SHP77 treated with DMSO at 0.1 percent for 48 hours (cell line): ENCODE data around the gene PAXX.

Experiments
- DNase-seq: peaks from one replicate; lab custom pipeline; 2025; lab: John Stamatoyannopoulos, UW

PAXX gene

DNA sequence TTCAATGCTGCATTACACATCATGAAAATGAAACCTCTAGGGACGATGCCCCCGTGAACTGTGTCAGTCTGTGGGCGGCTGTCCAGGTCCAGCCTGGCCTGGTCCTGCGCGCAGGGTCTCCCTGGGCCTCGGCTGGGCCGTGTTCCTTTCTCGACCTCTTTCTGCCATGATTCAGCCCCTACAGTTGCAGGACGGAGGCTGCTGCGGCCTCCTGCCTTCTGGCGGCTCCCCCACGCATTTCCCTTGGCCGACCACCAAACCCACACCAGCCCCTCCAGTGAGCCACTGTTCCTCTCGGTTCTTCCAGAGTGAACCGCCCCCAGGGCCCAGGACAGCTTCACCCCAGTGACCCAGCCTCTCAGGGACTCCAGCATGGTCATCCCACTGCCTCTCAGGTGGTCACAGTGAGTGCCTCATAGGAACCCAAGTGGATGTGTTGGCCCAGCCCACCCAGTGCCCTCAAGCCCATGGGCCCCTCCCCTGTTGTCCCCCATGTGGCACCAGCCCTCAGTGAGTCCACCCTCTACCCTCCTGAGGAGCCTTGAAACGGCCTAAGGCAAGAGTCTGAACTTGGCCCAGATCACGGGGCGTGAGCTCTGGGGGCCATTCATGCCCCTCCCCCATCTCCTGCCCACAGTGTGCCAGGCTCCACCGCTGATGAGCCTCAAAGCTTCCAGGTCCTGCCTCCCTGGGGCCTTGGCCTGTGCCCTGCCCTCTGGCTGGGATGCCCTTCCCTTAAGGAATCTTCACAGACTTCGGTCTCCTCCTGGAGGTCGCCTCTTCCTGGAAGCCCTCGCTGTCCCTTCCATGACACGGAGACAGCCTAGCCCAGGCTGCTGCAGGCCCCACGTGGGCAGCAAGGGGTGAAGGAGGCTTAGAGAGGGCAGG is 14.1 kb downstream of the PAXX start:
- DNase-seq, result no peak

DNA sequence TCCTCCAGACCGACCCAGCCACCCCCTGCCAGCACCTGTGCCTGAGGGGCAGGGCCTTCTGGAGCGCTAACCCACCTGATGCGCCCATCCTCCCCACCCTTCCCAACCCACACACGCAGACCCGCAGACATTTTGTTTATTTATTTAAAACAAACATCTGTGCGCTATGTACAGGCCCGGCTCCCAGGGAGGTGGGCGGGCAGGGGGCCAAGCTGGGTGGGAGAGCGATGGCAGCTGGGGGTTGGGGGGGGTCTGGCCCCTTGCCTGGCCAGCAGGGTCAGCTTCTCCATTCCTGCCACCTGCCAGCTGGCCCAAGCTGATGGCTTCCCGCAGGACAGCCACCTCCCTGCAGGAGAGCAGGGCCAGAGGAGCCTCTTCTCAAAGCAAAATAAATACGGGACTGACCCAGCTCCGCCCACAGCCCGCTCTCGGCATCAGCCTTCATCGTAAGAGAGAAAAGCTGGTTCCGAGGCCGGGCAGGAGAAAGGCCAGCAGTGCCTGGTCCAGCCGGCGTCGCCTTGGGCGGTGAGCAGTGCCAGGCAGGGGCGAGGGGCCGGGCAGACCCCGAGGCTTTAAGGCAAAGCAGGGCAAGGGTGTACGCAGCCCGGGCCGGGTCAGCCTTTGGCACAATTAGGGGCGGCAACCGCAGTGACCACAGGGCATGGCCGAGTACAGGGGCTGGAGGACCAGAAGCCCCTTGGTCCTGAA is 15.0 kb downstream of the PAXX start:
- DNase-seq, result no peak

DNA sequence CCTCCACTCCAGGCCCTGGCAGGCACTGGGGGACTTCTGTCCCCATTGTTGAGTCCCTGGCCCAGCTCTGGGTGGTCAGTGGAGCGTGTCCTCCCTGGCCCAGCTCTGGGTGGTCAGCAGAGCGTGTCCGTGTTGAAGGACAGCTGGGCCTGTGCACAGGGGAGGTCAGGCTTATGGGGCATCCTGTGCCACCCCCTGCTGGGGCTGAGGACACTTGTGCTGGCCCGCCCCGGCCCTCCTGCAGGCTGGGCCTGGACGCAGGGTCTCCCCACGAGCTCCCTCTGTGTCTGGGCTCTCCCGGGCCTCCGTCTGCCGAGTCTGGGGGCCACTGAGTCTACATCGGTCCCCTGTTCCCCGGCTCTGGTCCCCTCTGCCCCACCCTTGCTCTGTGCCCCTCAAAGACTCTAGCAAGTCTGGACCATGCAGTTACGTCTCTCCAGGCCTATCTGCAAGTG is 15.6 kb downstream of the PAXX start:
- no peak for DNase-seq

DNA sequence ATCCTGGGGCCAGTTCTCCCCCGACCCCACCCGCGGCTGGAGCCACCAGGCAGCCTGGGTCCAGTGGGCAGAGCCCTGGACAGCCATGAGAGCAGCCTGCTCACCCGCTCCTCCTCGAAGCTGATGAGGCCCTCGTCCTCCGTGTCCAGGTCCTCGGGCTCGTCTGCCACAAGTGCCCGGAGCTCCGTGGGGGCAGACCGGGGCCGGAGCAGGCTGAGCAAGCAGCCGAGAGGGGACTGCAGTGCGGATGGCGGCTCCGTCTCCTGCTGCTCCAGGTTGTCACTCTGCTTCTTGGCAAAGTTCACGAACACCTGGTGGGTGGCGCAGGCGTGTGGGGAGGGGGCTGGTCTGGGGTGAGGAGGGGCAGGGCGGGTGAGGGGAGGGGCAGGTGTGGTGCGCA is 16.1 kb downstream of the PAXX start:
- DNase-seq, result no peak

DNA sequence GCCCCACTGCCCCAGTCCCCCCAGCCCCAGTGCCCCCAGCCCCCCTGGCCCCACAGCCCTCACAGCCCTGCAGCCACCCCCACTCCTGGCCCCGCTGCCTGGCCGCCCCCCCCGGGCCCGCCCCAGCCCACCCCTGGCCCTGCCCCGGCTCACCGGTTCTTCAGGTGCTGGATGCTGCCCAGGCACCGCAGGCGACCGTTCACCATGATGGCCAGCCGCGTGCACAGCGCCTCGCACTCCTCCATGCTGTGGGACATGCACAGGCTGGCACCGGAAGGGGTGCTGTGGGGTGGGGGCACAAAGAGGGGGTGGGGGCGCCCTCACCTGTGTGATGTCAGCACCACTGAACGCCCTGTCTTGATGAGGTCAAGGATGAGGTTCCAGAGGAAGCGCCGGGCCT is 17.0 kb downstream of the PAXX start:
- no peak for DNase-seq

DNA sequence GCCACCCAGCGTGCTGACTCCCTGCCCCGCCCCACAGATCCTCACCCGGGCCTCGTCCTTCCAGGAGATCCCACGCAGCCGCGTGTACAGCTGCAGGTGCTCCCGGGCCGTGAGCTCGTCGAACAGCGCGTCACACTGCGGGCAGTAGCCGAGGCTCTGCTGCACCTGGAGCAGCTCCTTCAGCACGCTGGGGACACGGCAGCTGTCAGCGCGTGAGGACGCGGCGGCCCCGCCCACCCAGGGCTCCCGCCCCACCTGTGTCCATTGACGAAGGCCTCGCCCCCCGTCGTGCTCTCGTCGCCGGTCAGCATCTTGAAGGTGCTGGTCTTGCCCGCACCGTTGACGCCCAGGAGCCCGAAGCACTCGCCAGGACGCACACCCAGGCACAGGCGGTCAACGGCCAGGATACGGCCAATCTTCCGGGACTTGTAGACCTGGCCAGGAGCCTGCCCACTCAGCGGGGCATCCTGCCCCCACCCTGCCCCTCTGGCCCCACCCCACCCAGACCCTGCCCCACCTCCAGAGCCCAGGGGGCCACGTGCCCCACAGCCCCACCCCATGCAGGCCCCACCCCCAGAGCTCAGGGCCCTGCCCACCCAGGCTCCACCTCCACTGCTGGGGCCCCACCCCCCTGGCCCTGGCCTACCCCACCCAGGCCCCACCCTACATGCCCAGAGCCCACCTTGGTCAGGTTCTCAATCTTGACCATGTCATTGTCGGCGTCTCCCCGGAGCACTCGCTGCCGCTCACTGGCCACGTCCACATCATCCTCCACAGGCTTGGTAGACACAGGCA is 17.9 kb downstream of the PAXX start:
- DNase-seq, result no peak

DNA sequence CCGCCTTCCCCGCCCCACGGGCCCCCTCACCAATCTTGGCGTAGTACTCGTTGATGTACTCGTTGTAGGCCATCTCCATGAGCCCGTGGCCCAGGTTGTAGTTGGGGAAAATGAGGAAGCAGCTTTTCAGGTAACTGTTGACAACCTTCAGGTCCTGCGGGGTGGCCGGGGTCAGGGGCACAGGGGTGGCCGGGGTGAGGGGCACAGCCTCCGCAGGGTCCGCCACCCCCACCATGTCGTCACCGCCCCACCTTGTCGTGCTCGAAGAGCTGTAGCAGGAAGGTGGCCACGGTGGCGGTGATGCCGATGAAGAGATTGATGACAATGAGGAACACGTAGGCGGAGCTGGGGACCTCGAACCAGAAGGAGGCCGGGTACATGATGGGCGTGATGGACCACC is 18.9 kb downstream of the PAXX start:
- DNase-seq, result no peak

DNA sequence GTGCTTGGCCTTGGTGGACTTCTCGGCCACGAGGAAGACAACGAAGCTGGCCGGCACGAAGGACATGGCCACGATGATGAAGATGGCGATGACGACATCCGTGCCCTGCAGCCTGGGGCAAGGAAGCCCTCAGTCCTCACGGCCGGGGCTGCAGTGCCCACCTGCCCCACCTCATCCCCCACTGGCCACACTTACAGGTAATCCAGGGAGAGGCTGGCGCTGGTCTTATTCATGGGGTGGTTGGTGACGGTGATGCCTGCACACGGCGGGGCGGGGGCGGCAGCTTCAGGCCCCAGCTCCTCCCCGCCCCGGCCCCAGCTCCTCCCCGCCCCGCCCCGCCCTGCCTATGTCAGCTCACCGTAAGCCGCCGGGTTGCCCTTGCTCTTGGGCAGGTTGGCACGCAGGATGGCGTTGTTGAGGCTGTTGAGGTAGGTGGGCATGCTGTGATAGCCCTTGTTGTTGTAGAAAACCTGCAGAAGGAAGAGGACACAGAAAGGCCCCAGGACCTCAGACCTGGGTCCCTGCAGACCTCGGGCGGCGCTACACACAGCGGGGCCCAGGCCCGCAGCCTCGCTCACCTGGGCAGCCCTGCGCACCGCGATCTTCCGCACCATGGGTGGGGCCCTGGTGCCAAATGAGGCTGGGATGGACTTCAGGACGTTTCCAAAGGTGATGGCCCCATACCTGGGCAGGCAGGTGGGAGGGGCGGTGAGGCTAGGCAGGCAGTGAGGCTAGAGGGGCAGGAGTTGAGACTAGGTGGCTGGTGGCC is 19.9 kb downstream of the PAXX start:
- no peak for DNase-seq

DNA sequence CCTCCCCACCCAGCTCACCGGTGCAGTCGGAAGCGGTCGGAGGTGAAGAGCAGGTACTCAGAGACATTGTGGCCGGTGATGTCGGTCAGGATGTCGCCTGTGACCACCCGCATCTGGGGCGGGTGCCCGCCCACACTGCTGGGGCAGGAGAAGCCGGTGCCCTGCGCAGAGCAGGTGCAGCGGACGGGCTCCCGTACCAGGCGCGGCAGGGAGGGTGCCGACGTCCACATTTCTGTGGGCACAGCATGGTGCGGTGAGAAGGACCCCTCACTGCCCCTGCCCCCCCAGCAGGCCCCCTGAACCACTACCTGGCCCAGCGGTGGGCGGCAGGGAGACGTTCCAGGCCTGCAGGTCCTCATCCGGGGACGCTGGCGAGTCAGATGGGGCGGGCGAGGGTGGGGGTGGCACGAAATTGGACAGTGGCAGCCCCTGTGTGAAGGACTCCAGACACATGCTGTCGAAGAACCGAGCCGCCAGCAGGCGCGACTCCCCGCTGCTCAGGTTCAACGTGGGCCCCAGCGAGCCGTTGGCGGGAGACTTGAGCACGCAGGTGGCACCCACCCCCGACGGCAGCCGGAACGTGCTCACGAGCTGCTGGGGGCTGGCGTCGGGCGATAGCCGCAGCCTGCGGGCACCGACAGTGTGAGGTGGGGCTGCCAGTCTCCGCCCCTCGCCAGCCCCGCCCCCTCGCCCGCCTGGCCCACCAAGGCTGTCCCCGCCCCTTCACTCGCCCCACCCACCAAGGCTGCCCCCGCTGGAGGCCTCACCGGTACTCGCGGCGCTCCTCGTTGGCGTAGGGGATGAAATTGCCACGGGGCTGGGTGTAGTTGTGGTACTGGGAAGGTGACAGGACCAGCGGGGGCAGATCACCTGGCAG is 20.7 kb downstream of the PAXX start:
- no peak for DNase-seq

DNA sequence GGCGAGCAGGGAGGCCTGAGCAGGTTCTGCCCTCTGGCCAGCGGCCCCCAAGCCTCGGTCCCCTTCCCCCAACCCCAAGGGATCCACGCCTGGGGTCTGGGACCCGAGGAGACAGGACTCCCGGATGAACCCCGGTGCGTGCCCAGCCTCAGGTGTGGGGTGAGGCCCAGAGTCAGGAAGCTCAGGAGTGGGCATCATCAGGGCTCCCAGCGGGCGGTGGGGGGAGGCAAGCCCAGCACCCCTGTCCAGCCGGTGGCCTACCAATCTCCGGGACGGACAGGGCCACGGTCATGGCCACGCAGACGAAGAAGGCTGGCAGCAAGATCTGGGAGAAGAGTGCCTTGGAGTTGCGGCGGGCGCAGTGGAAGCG is 21.3 kb downstream of the PAXX start:
- DNase-seq, result no peak

DNA sequence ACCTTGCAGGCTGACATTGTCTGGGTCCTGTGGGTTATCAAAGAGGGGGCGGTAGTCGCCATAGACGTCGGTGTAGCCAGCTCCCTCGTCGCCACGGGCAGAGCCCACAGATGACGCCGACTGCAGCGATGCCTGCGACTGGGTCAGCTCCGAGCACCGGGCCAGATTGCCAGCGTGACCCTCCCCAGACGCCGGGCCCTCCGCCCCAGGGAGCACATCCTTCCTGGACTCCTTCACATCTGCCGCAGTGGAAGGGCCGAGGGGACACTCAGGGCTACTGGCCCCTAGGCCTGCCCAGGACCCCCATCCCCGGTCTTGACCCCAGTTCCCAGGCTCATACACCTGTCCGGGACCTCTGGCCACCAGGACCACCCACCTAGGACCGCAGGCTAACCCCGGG is 21.9 kb downstream of the PAXX start:
- DNase-seq, result no peak

DNA sequence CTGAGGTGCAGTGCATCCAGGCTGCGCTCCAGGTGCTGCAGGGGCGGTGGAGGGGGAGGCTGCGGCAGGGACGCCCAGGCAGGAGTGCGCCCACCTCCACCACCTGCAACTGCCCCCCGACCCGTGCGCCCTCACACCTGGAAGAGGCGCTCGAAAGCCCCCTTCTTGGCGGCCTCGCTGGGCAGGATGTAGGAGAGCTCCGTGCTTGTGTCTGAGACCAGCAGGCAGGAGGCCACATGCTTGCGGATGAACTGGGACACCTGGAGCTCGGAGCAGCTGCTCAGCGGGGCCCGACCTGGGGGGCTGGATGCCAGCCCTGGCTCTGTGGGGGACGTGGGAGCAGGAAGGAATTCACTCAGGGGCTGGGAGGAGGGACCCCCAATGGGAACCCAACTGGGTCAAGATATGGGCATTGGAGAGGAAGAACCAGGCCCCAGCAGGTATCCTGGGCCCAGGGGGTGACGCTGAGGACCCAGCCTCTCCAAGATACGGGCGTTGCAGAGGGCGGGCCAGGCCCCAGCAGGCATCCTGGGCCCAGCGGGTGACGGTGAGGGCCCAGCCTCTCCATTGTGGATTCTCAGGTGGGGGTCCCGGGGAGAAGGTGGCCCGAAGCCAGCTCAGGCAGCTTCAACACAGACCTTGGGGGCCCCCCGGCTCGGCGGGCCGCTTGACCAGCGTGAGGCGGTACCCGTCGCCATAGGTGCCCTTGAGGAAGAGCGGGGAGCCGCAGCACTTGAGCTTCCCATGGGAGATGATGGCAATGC is 22.7 kb downstream of the PAXX start:
- DNase-seq, result no peak

DNA sequence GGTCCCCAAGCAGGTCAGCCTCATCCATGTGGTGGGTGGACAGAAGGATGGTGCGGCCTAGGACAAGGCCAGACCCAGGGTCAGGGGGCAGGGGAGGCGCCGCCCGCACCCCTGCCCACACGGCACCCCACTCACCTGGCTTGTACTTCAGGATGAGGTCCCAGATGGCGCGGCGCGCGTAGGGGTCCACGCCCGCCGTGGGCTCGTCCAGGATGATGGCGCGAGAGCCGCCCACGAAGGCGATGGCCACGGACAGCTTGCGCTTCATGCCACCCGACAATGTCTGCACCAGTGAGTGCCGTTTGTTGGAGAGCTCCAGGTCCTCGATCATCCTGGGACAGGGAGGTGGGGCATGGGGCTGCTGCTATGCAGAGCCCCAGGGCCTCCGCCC is 23.3 kb downstream of the PAXX start:
- DNase-seq, result no peak

DNA sequence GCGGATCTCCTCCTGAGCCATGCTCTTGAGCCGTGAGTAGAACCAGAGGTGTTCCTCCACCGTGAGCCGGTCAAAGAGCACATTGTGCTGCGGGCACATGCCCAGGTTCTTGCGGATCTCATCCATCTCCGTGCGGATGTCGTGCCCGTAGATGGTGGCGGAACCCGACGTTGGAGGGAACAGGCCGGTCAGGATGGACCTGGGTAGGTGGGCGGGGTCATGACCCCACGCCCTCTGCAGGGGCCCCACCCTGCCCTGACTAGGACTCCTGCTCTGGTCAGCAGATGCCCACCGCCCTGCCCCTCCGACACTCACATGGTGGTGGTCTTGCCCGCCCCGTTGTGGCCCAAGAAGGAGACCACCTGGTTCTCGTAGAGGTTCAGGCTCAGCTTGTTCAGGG is 23.8 kb downstream of the PAXX start:
- DNase-seq, result no peak

DNA sequence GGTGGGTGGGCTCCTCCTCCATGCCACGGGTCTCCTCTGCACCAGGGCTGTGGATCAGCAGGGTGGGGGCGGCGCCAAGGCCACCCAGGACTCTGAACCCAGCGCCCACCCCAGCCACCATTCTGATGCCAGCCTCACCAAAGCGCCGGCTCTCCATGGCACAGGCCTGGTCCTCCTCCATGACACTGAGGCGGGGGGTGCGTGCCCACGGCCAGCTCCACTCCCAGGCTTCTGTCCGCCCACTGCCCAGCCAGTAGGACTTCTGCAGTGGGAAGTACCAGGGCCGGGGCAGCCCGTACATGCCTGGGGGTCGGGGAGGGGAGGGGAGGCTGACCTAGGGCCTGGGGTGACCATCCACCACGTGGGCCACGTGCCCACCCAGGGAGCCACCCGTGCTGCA is 24.2 kb downstream of the PAXX start:
- no peak for DNase-seq

DNA sequence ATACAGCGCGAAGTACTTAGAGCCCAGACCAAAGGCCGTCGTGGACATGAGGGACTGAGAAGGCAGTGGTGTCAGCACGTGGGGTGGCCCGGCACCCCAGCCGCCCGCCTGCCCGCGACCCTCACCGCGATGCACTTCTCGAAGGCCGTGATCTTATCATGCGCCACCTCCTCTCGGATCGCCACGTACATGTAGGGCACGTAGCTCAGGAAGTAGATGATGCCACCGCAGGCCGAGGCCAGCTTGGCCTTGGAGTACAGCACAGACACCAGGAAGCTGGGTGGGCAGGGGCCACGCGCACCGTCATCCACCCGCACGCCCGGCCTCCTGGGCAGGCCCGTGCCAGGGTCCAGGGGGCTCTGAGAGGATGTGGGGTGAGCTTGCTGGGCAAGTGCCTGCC is 24.8 kb downstream of the PAXX start:
- DNase-seq, result no peak

DNA sequence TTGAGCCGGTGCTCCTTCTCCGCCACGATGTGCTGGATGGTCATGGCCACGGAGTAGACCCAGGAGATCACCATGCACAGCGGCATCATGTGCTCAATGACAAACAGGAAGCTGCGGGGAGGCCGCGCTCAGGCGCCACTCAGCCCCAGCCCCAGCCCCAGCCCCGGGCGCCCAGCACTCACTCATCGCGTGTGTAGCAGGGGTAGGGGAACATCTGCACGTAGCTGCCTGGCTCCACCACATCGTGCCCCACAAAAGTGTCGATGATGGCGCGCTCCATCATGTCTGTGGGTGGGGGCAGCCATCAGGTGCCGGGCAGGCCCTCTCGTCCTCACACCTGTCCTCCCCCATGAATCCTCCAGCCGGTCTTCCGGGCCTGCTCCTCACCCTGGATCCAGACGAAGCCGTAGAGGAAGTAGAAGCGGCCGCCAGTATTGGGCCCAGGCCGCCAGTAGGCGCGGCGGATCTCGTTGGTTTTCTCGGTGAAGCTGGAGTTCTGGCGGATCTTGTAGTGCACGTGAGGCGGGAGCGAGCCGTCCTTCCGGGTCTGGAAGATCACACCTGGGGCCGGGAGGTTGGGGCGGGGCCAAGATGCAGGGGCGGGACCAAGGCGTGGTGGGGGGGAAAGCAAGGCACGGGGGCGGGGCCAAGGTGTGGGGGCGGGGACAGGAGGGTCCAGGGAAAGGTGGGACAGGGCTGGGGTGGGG is 25.7 kb downstream of the PAXX start:
- DNase-seq, result no peak

DNA sequence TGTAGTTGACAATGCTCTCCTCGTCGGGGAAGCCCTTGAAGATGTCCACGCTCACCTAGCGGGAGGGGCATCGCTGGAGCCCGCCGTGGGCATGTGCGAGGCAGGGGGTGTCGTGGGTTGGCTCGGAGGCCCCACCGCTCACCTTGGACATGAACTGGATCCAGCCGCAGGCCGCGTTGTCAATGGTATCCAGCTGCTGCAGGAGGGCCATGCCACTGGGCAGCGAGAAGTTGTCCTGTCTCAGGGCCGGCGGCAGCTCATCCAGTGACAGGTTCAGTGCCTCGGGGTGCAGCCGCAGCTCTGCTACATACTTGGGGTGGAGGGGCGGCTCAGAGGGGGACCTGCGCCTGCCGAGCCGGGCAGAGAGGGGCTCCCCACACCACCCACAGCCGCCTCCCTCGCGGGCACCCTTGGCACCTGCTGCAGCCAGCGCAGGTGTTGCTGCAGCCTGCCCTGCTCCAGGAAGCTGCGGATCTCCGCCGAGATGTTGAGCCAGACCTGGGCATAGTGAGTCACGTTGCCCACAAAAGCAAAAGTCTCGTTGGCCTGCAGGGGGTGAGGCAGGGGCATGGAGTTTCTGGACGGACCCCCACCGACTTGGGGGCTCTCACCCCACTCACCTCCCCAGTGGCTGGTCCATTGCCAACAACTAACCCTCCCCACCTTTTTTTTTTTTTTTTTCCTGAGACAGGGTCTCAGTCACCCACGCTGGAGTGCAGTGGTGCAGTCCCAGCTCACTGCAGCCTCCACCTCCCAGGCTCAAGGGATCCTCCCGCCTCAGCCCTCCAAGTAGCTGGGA is 26.7 kb downstream of the PAXX start:
- no peak for DNase-seq
